ENCODE data around the gene COL23A1.

GRCh38 chr5:178560911-178561310 is 29.3 kb downstream of the COL23A1 start:
- TF ChIP-seq POLR2AphosphoS5 (IDR thresholded peaks at IDR 0.05; ENCODE audit: borderline replicate concordance, low read depth, low read length): no peak
- TF ChIP-seq EZH2 (IDR thresholded peaks at IDR 0.05): no peak

Measured in SK-N-MC (cell line).